Mesenchymal stem cell (in vitro differentiated cells and primary cell): ENCODE data around the gene KRT75.

Experiments used
- DNase-seq: peaks from one replicate; pipeline ENCODE4 v3.0.0-alpha.2; 2013
- H2AFZ ChIP-seq: one replicate; pipeline ENCODE4 v1.6.1; 2013; ENCODE audit warnings: low read depth, mild to moderate bottlenecking, control low read depth, inconsistent platforms, low read length, moderate library complexity
- H2AK5ac ChIP-seq: 2 replicates; pipeline ENCODE4 v1.6.1; 2013; ENCODE audit warnings: low read length, moderate library complexity, mild to moderate bottlenecking, inconsistent platforms; ENCODE audit not compliant: severe bottlenecking
- H2BK120ac ChIP-seq: one replicate; pipeline ENCODE4 v1.6.1; 2013; ENCODE audit warnings: low read depth, mild to moderate bottlenecking, inconsistent platforms, low read length, moderate library complexity
- H2BK12ac ChIP-seq, 2 experiments: one replicate each; pipeline ENCODE4 v1.6.1; 2013; ENCODE audit warnings: inconsistent platforms in 2 of 2, low read length in 2 of 2, mild to moderate bottlenecking in 2 of 2, moderate library complexity in 2 of 2, control low read depth in 1 of 2
- H2BK15ac ChIP-seq: one replicate; pipeline ENCODE4 v1.6.1; 2013; ENCODE audit warnings: mild to moderate bottlenecking, low read depth, inconsistent platforms; ENCODE audit not compliant: poor library complexity, severe bottlenecking
- H2BK5ac ChIP-seq: 2 replicates; pipeline ENCODE4 v1.6.1; 2013; ENCODE audit warnings: low read depth, mild to moderate bottlenecking, low read length, control low read depth, inconsistent platforms; ENCODE audit not compliant: poor library complexity, severe bottlenecking
- H3K14ac ChIP-seq, 2 experiments: one replicate each; pipeline ENCODE4 v1.6.1; 2013; ENCODE audit warnings: inconsistent platforms in 2 of 2, low read length in 2 of 2, control low read depth in 1 of 2, mild to moderate bottlenecking in 1 of 2, moderate library complexity in 1 of 2
- H3K18ac ChIP-seq, 2 experiments: one replicate each; pipeline ENCODE4 v1.6.1; 2013; ENCODE audit warnings: inconsistent platforms in 2 of 2, low read length in 2 of 2, control low read depth in 1 of 2, low read depth in 1 of 2, mild to moderate bottlenecking in 1 of 2
- H3K23ac ChIP-seq, 2 experiments: one replicate each; pipeline ENCODE4 v1.6.1; 2013; ENCODE audit warnings: inconsistent platforms in 2 of 2, low read length in 2 of 2, mild to moderate bottlenecking in 2 of 2, moderate library complexity in 2 of 2, control low read depth in 1 of 2
- H3K27ac ChIP-seq: 2 replicates; pipeline ENCODE4 v1.5.1; 2013; ENCODE audit warnings: mild to moderate bottlenecking, moderate library complexity, low read length, control low read depth, inconsistent platforms; ENCODE audit not compliant: poor library complexity, severe bottlenecking
- H3K27me3 ChIP-seq, 2 experiments: 2 replicates each; pipeline versions ENCODE4 v1.6.1 to v1.7.0; 2013; ENCODE audit warnings: low read length in 2 of 2, mild to moderate bottlenecking in 2 of 2, moderate library complexity in 2 of 2, control low read depth in 1 of 2, inconsistent platforms in 1 of 2; ENCODE audit not compliant: control insufficient read depth in 1 of 2, insufficient read depth in 1 of 2
- H3K36me3 ChIP-seq, 2 experiments: 2 replicates each; pipeline versions ENCODE4 v1.6.1 to v1.7.0; 2013; ENCODE audit warnings: low read length in 2 of 2, control low read depth in 1 of 2, inconsistent platforms in 1 of 2, low read depth in 1 of 2, mild to moderate bottlenecking in 1 of 2; ENCODE audit not compliant: insufficient read depth in 2 of 2, control insufficient read depth in 1 of 2
- H3K4ac ChIP-seq, 2 experiments: one replicate each; pipeline ENCODE4 v1.6.1; 2013; ENCODE audit warnings: inconsistent platforms in 2 of 2, low read length in 2 of 2, mild to moderate bottlenecking in 2 of 2, moderate library complexity in 2 of 2, control low read depth in 1 of 2, low read depth in 1 of 2
- H3K4me1 ChIP-seq: 2 replicates; pipeline ENCODE4 v1.6.1; 2013; ENCODE audit warnings: low read depth, low read length, control low read depth; ENCODE audit not compliant: control insufficient read depth, insufficient read depth
- H3K4me2 ChIP-seq: 2 replicates; pipeline ENCODE4 v1.6.1; 2013; ENCODE audit warnings: low read length, mild to moderate bottlenecking, inconsistent platforms; ENCODE audit not compliant: poor library complexity, severe bottlenecking
- H3K4me3 ChIP-seq, 2 experiments: 2 replicates each; pipeline versions ENCODE4 v1.5.1 to v1.7.0; 2013; ENCODE audit warnings: low read length in 2 of 2, mild to moderate bottlenecking in 2 of 2, control low read depth in 1 of 2, low read depth in 1 of 2; ENCODE audit not compliant: insufficient read depth in 1 of 2
- H3K79me1 ChIP-seq: replicated peaks from 2 replicates; pipeline ENCODE4 v1.6.1; 2013; ENCODE audit warnings: mild to moderate bottlenecking, control low read depth, low read length, inconsistent platforms; ENCODE audit not compliant: poor library complexity, severe bottlenecking
- H3K9ac ChIP-seq: 2 replicates; pipeline ENCODE4 v1.7.0; 2013; ENCODE audit warnings: mild to moderate bottlenecking, low read length, moderate library complexity
- H3K9me3 ChIP-seq: 2 replicates; pipeline ENCODE4 v1.7.0; 2013; ENCODE audit warnings: mild to moderate bottlenecking, low read length; ENCODE audit not compliant: control insufficient read depth
- H4K8ac ChIP-seq: one replicate; pipeline ENCODE4 v1.6.1; 2013; ENCODE audit warnings: inconsistent platforms, mild to moderate bottlenecking, low read length, moderate library complexity
- H4K91ac ChIP-seq: one replicate; pipeline ENCODE4 v1.6.1; 2013; ENCODE audit warnings: mild to moderate bottlenecking, low read length, inconsistent platforms
- WGBS: methylation state at CpG from one replicate; pipeline ENCODE4 v1.1.7; 2013; ENCODE audit warnings: mixed read lengths; 5-methylcytosine and 5-hydroxymethylcytosine counted together

The KRT75 gene

GRCh38 chr12:52423035-52423434 is 11.1 kb downstream of the KRT75 start:
- Histone ChIP-seq H2BK12ac (no peak overlapping the region), H2AK5ac (no peak overlapping the region), H3K9ac (no peak overlapping the region), H2AFZ (no peak overlapping the region), H2BK120ac (no peak overlapping the region), H3K4me3 (no peak overlapping the region), H3K27me3 (peaks cover 42 to 68% of the 10 kb centered on the region in 2 experiments), H3K27ac (no peak overlapping the region), H2BK15ac (no peak overlapping the region), H3K4me2 (no peak overlapping the region), H3K23ac (peak overlapping the region in 1 of 2 experiments; percentile 36), H3K36me3 (no peaks in the 10 kb centered on the region), H3K79me1 (no peaks in the 10 kb centered on the region), H3K18ac (no peak overlapping the region), H3K4ac (no peak overlapping the region), H3K4me1 (no peaks in the 10 kb centered on the region), H3K14ac (no peak overlapping the region), H4K8ac (no peak overlapping the region), H3K9me3 (no peaks in the 10 kb centered on the region), H4K91ac (no peak overlapping the region), H2BK5ac (no peak overlapping the region)
- 63% methylated on average over 6 of the region's 6 CpGs for WGBS
- DNase-seq, result no peak

- Histone ChIP-seq H3K4me1 (peaks cover 2% of the 10 kb centered on the region), H3K9ac (no peak overlapping the region), H3K23ac (no peak overlapping the region), H3K9me3 (no peaks in the 10 kb centered on the region), H2AK5ac (no peak overlapping the region), H3K4me2 (no peak overlapping the region), H3K27me3 (peaks cover 41 to 45% of the 10 kb centered on the region in 2 experiments), H3K4me3 (no peak overlapping the region), H2AFZ (no peak overlapping the region), H2BK12ac (no peak overlapping the region), H4K8ac (no peak overlapping the region), H3K36me3 (no peaks in the 10 kb centered on the region), H2BK5ac (no peak overlapping the region), H2BK15ac (no peak overlapping the region), H3K79me1 (no peaks in the 10 kb centered on the region), H3K4ac (no peak overlapping the region), H3K18ac (no peak overlapping the region), H3K27ac (no peak overlapping the region), H3K14ac (no peak overlapping the region), H2BK120ac (no peak overlapping the region), H4K91ac (no peak overlapping the region)
- peak; percentile 4 for DNase-seq
- 67% methylated on average over 1 of the region's 1 CpG for WGBS
These were observed 14.5 kb downstream of the KRT75 start for GRCh38 chr12:52419656-52420055.

GRCh38 chr12:52418576-52419110 is 15.5 kb downstream of the KRT75 start:
- Histone ChIP-seq H3K4me2 (no peak overlapping the region), H3K9ac (no peak overlapping the region), H3K14ac (peak overlapping the region in 1 of 2 experiments; percentile 85), H2BK5ac (no peak overlapping the region), H4K8ac (no peak overlapping the region), H3K27ac (no peak overlapping the region), H3K9me3 (no peaks in the 10 kb centered on the region), H2BK120ac (no peak overlapping the region), H4K91ac (no peak overlapping the region), H3K4me3 (no peak overlapping the region), H3K4me1 (peaks cover 2% of the 10 kb centered on the region), H2AK5ac (no peak overlapping the region), H3K18ac (no peak overlapping the region), H3K36me3 (no peaks in the 10 kb centered on the region), H3K27me3 (peaks cover 36 to 43% of the 10 kb centered on the region in 2 experiments), H2BK15ac (no peak overlapping the region), H2BK12ac (no peak overlapping the region), H2AFZ (no peak overlapping the region), H3K4ac (no peak overlapping the region), H3K23ac (no peak overlapping the region), H3K79me1 (no peaks in the 10 kb centered on the region)
- WGBS, result 70% methylated on average over 4 of the region's 4 CpGs
- DNase-seq, result no peak

GRCh38 chr12:52417740-52418139 is 16.4 kb downstream of the KRT75 start:
- Histone ChIP-seq H3K14ac (no peak overlapping the region), H3K9me3 (no peaks in the 10 kb centered on the region), H3K4ac (no peak overlapping the region), H3K4me2 (no peak overlapping the region), H2BK15ac (no peak overlapping the region), H3K36me3 (no peaks in the 10 kb centered on the region), H3K27me3 (peaks cover 36 to 37% of the 10 kb centered on the region in 2 experiments), H3K9ac (no peak overlapping the region), H2AFZ (no peak overlapping the region), H3K27ac (no peak overlapping the region), H3K79me1 (no peaks in the 10 kb centered on the region), H2BK120ac (no peak overlapping the region), H4K91ac (no peak overlapping the region), H3K4me3 (no peak overlapping the region), H4K8ac (no peak overlapping the region), H3K4me1 (peaks cover 2% of the 10 kb centered on the region), H2BK5ac (no peak overlapping the region), H2AK5ac (no peak overlapping the region), H3K23ac (no peak overlapping the region), H2BK12ac (no peak overlapping the region), H3K18ac (no peak overlapping the region)
- WGBS, result 62% methylated on average over 2 of the region's 2 CpGs
- no peak for DNase-seq
